Skeletal muscle tissue (tissue), 4 donors: ENCODE measurements around the gene USP26. TPM values are rescaled to one million over a fixed set of nuclear protein-coding genes. Genes with fewer than 3 reads are reported as not detected.
"Not testable (repeated sequence)": the region's sequence is repeated elsewhere in the genome, so short reads cannot be mapped to it uniquely, and the experiment has no call there.

Experiments used
- H3K27ac ChIP-seq: one replicate; pipeline ENCODE4 v1.7.0; 2013; ENCODE audit warnings: mild to moderate bottlenecking, low read depth, low read length, inconsistent platforms
- H3K27me3 ChIP-seq, 3 donors: one replicate each; pipeline ENCODE4 v1.7.0; 2013; ENCODE audit warnings: low read length in 3 of 3; ENCODE audit not compliant: control insufficient read depth in 3 of 3, insufficient read depth in 3 of 3
- H3K36me3 ChIP-seq, 3 donors: one replicate each; pipeline ENCODE4 v1.7.0; 2013; ENCODE audit warnings: low read length in 3 of 3; ENCODE audit not compliant: control insufficient read depth in 3 of 3, insufficient read depth in 3 of 3
- H3K4me1 ChIP-seq, 3 donors: one replicate each; pipeline ENCODE4 v1.7.0; 2013; ENCODE audit warnings: low read length in 3 of 3, mild to moderate bottlenecking in 3 of 3; ENCODE audit not compliant: control insufficient read depth in 3 of 3, insufficient read depth in 3 of 3
- H3K4me3 ChIP-seq, 3 donors: one replicate each; pipeline ENCODE4 v1.7.0; 2013; ENCODE audit warnings: low read length in 3 of 3
- H3K9ac ChIP-seq, 3 donors: one replicate each; pipeline ENCODE4 v1.7.0; 2013; ENCODE audit warnings: low read length in 3 of 3, mild to moderate bottlenecking in 3 of 3, moderate library complexity in 2 of 3, low read depth in 1 of 3
- H3K9me3 ChIP-seq, 3 donors: one replicate each; pipeline ENCODE4 v1.7.0; 2013; ENCODE audit warnings: low read length in 3 of 3; ENCODE audit not compliant: control insufficient read depth in 3 of 3
- total RNA-seq: library from RNA; depleted of rRNA; stranded (reverse); fragments of >200 nt; gene quantifications from one replicate; pipeline ENCODE4 v1.2.3, GENCODE V29; 2014
- donor health status: Osteomylitis.

The USP26 gene
- total RNA-seq, 1 donor from 2014 or later, result not detected

DNA sequence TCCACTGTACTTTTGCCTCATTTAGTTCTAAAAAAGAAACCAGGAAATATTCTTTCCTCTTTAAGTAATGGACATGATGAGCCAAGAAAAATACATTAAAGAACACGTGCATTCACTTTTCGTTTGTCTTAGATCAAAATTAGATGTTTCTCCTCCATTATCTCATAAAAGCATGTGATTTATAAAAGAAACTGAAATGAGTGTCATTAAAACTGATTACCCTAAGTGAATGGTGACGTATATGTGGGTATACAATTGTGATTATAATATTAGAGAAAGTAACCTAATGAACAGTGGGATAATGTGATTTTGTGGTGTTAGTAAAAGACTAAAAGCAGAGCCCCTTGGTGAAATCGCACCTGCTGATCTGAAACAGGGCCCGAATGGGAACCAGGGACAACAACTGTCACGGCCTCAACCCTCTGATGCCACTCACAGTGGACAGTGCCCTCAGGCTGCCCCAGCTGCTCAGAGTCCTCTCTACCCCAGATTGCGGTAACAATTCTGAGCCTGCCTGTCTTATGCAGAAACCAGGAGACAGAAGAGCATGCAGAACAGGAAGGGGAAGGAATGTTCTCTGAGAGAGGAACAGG lies 112.8 kb downstream of the USP26 start:
- Histone ChIP-seq H3K9me3 (no peaks in the 10 kb centered on the region), H3K27me3 (peaks cover 0 to 4% (median 0%) of the 10 kb centered on the region in 3 donors), H3K9ac (no peak overlapping the region), H3K36me3 (no peaks in the 10 kb centered on the region), H3K4me1 (no peaks in the 10 kb centered on the region), H3K4me3 (no peak overlapping the region), H3K27ac (no peak overlapping the region)

- Histone ChIP-seq H3K4me3 (no peak overlapping the region), H3K4me1 (no peaks in the 10 kb centered on the region), H3K27me3 (peaks cover 0 to 4% (median 0%) of the 10 kb centered on the region in 3 donors), H3K9me3 (no peaks in the 10 kb centered on the region), H3K9ac (no peak overlapping the region), H3K36me3 (no peaks in the 10 kb centered on the region), H3K27ac (no peak overlapping the region)
Observed at GRCh38 chrX:132983496-132983895, 113.4 kb downstream of the USP26 start.

GRCh38 chrX:132980035-132980434 lies 116.9 kb downstream of the USP26 start:
- H3K27me3 ChIP-seq, H3K9ac ChIP-seq, H3K36me3 ChIP-seq, H3K4me3 ChIP-seq, H3K9me3 ChIP-seq, H3K4me1 ChIP-seq, H3K27ac ChIP-seq: not testable (repeated sequence)

Other genes starting within 250 kb of the USP26 start
- 19.8 TPM for gene HS6ST2, start 138.5 kb downstream of the USP26 start, total RNA-seq
- not detected for gene TFDP3, start 121.2 kb upstream of the USP26 start, total RNA-seq